Neural cell (in vitro differentiated cells): ENCODE measurements around the gene ADGRG6.

Source experiments
- CTCF ChIP-seq: fragments of 450-650 bp; IDR thresholded peaks from 2 replicates; pipeline ENCODE4 v1.5.1; 2014; ENCODE audit warnings: antibody characterized with exemption, mild to moderate bottlenecking, moderate library complexity; ENCODE audit not compliant: poor library complexity, severe bottlenecking
- EP300 ChIP-seq: fragments of 450-650 bp; conservative IDR thresholded peaks from 2 replicates; pipeline ENCODE4 v1.6.1; 2014; ENCODE audit warnings: antibody characterized with exemption, mild to moderate bottlenecking, moderate library complexity; ENCODE audit not compliant: poor library complexity, severe bottlenecking
- EZH2 ChIP-seq: fragments of 200-600, 300-800 bp; shearing (Covaris generic), sonication (generic); IDR thresholded peaks from 2 replicates; pipeline ENCODE4 v1.6.1; 2014; ENCODE audit warnings: antibody characterized with exemption, low read length, borderline replicate concordance, mild to moderate bottlenecking; ENCODE audit not compliant: insufficient read depth, poor library complexity, severe bottlenecking
- MXI1 ChIP-seq: fragments of 450-650 bp; conservative IDR thresholded peaks from 2 replicates; pipeline ENCODE4 v1.6.1; 2014; ENCODE audit warnings: antibody characterized with exemption, mild to moderate bottlenecking; ENCODE audit not compliant: poor library complexity, severe bottlenecking
- POLR2AphosphoS5 ChIP-seq: IDR thresholded peaks from 2 replicates; pipeline ENCODE4 v1.6.1; 2012
- REST ChIP-seq: IDR thresholded peaks from 2 replicates; pipeline ENCODE4 v1.6.1; 2012; ENCODE audit warnings: borderline replicate concordance
- TAF1 ChIP-seq: IDR thresholded peaks from 2 replicates; pipeline ENCODE4 v1.6.1; 2012; ENCODE audit warnings: low read depth

- TF ChIP-seq CTCF (no peak), EZH2 (no peak), POLR2AphosphoS5 (no peak), TAF1 (no peak), EP300 (no peak), MXI1 (no peak), REST (no peak)
Observed at GRCh38 chr6:142378138-142378875, 76.5 kb downstream of the ADGRG6 start.
